RWPE2 (cell line): ENCODE results near the gene TTC9C.

Source experiments
- ATAC-seq: fragments of 200-7000 bp; cut with Tn5 transposase; 3 replicates; pipeline ENCODE4 v1.9.1; 2021; ENCODE audit warnings: low read depth
- DNase-seq: peaks from one replicate; pipeline ENCODE4 v3.0.0-alpha.2; 2020; ENCODE audit warnings: low spot score
- H3K27ac ChIP-seq: fragments of 450-650 bp; 2 replicates; pipeline ENCODE4 v1.5.1; 2017; ENCODE audit warnings: mild to moderate bottlenecking; ENCODE audit not compliant: poor library complexity, severe bottlenecking
- H3K27me3 ChIP-seq: fragments of 250-450 bp; sonication (Bioruptor Pico); 2 replicates; pipeline ENCODE4 v1.5.1; 2021; ENCODE audit warnings: mild to moderate bottlenecking, moderate library complexity; ENCODE audit not compliant: insufficient read depth, poor library complexity, severe bottlenecking
- H3K36me3 ChIP-seq: fragments of 250-450 bp; sonication (Bioruptor Pico); 2 replicates; pipeline ENCODE4 v1.5.1; 2020; ENCODE audit warnings: low read depth, mild to moderate bottlenecking, moderate library complexity
- H3K4me1 ChIP-seq: fragments of 250-450 bp; sonication (Bioruptor Pico); 2 replicates; pipeline ENCODE4 v1.5.1; 2021; ENCODE audit warnings: mild to moderate bottlenecking, moderate library complexity; ENCODE audit not compliant: insufficient read depth, poor library complexity, severe bottlenecking
- H3K4me3 ChIP-seq: fragments of 250-450 bp; sonication (Bioruptor Pico); 2 replicates; pipeline ENCODE4 v1.5.1; 2021; ENCODE audit warnings: mild to moderate bottlenecking, moderate library complexity; ENCODE audit not compliant: severe bottlenecking
- H3K9me3 ChIP-seq: fragments of 250-450 bp; sonication (Bioruptor Pico); 2 replicates; pipeline ENCODE4 v1.5.1; 2021; ENCODE audit warnings: mild to moderate bottlenecking, moderate library complexity; ENCODE audit not compliant: severe bottlenecking
- CTCF ChIP-seq: fragments of 450-650 bp; IDR thresholded peaks from one replicate; pipeline ENCODE4 v1.5.1; 2017; ENCODE audit warnings: mild to moderate bottlenecking, moderate library complexity; ENCODE audit not compliant: poor library complexity, severe bottlenecking

The TTC9C gene

GRCh38 chr11:62770778-62771143 is 42.5 kb downstream of the TTC9C start:
- ATAC-seq, result peak; percentile 4; the same call in 1 of the 3 replicates
- H3K27me3 ChIP-seq, result no peaks in the 10 kb centered on the region
- peaks cover 8% of the 10 kb centered on the region for H3K4me1 ChIP-seq
- no peak for DNase-seq
- no peak for TF ChIP-seq CTCF
- H3K4me3 ChIP-seq, result peak overlapping the region; percentile 61
- peak overlapping the region; percentile 71 for H3K27ac ChIP-seq
- H3K36me3 ChIP-seq, result peaks cover 7% of the 10 kb centered on the region
- H3K9me3 ChIP-seq, result no peaks in the 10 kb centered on the region

GRCh38 chr11:62771144-62772021 is 43.1 kb downstream of the TTC9C start, which contains the start of gene TAF6L:
Gene TAF6L (plus strand): TSS chr11:62771396. CDS start chr11:62775784, 4,388 bp downstream.
- Histone ChIP-seq H3K4me1 (peaks cover 8% of the 10 kb centered on the region), H3K9me3 (no peaks in the 10 kb centered on the region), H3K36me3 (peaks cover 5% of the 10 kb centered on the region), H3K27ac (peak within 1 kb of the TSS; percentile 71), H3K27me3 (no peaks in the 10 kb centered on the region), H3K4me3 (peak within 1 kb of the TSS; percentile 61)
- DNase-seq (peak; percentile 98), ATAC-seq (peak; percentile 92)
- no peak for TF ChIP-seq CTCF

GRCh38 chr11:62774407-62774806 is 46.1 kb downstream of the TTC9C start:
- Histone ChIP-seq H3K4me1 (peaks cover 8% of the 10 kb centered on the region), H3K27me3 (no peaks in the 10 kb centered on the region), H3K9me3 (no peaks in the 10 kb centered on the region), H3K4me3 (no peak overlapping the region), H3K27ac (no peak overlapping the region), H3K36me3 (peaks cover 10% of the 10 kb centered on the region)
- TF ChIP-seq CTCF, result no peak
- ATAC-seq, result no peak
- no peak for DNase-seq

- no peak for ATAC-seq
Measured at GRCh38 chr11:62775646-62776045, 47.4 kb downstream of the TTC9C start.

More at GRCh38 chr11:62775646-62776045, 47.4 kb downstream of the TTC9C start:
- TF ChIP-seq CTCF, result no peak
- DNase-seq, result no peak
- no peaks in the 10 kb centered on the region for H3K9me3 ChIP-seq
- no peak overlapping the region for H3K27ac ChIP-seq
- H3K36me3 ChIP-seq, result peaks cover 10% of the 10 kb centered on the region
- H3K4me1 ChIP-seq, result peaks cover 5% of the 10 kb centered on the region
- H3K4me3 ChIP-seq, result no peak overlapping the region
- no peaks in the 10 kb centered on the region for H3K27me3 ChIP-seq
